Epithelial cell of esophagus (primary cell): ENCODE data around the gene TAF6.
"Not testable (repeated sequence)": the region's sequence is repeated elsewhere in the genome, so short reads cannot be mapped to it uniquely, and the experiment has no call there.

Source experiments
- DNase-seq: peaks from one replicate; pipeline ENCODE4 v3.0.0; 2010; ENCODE audit warnings: low read depth
- H3K4me3 ChIP-seq: 2 replicates; pipeline ENCODE4 v1.5.1; 2011; ENCODE audit warnings: mild to moderate bottlenecking, low read length, control low read depth
- TF ChIP-seq, protein P1 (sequence below): IDR thresholded peaks from 2 replicates; pipeline ENCODE4 v1.5.1; 2011; ENCODE audit warnings: low read depth, mild to moderate bottlenecking, low read length, control low read depth, inconsistent platforms; ENCODE audit not compliant: insufficient read depth; ENCODE audit errors: missing control alignments

TAF6 gene

DNA sequence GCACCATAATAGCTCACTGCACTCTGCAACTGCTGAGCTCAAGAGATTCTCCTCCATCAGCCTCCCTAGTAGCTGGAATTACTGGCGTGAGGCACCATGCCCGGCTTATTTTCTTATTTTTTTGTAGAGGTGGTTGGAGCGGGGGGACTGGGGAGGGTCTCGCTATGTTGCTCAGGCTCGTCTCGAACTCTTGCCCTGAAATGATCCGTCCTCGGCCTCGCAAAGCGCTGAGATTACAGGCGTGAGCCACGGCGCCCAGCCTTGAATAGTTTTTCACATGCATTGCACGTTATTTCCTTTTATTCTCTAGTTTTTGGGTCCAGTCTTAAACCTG lies 29.0 kb upstream of the TAF6 start:
- TF ChIP-seq, protein P1, sequence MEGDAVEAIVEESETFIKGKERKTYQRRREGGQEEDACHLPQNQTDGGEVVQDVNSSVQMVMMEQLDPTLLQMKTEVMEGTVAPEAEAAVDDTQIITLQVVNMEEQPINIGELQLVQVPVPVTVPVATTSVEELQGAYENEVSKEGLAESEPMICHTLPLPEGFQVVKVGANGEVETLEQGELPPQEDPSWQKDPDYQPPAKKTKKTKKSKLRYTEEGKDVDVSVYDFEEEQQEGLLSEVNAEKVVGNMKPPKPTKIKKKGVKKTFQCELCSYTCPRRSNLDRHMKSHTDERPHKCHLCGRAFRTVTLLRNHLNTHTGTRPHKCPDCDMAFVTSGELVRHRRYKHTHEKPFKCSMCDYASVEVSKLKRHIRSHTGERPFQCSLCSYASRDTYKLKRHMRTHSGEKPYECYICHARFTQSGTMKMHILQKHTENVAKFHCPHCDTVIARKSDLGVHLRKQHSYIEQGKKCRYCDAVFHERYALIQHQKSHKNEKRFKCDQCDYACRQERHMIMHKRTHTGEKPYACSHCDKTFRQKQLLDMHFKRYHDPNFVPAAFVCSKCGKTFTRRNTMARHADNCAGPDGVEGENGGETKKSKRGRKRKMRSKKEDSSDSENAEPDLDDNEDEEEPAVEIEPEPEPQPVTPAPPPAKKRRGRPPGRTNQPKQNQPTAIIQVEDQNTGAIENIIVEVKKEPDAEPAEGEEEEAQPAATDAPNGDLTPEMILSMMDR: no peak
- DNase-seq: no peak
- H3K4me3 ChIP-seq: peak overlapping the region; percentile 87

DNA sequence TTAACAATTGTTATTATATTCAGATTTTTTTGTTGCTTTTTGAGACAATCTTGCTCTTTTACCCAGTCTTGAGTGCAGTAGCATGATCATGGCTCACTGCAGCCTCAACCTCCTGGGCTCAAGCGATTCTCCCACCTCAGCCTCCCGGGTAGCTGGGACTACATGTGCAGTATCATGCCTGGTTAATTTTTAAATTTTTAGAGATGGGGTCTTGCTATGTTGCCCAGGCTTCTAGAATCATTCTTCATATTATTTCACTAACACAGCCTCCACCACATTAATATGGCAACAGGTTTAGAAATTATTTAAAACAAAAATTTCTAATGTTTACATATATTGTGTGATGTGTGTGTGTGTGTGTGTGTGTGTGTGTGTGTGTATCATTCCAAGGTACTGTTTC lies 28.1 kb upstream of the TAF6 start:
- H3K4me3 ChIP-seq: no peak overlapping the region
- TF ChIP-seq, protein P1: no peak
- no peak for DNase-seq

DNA sequence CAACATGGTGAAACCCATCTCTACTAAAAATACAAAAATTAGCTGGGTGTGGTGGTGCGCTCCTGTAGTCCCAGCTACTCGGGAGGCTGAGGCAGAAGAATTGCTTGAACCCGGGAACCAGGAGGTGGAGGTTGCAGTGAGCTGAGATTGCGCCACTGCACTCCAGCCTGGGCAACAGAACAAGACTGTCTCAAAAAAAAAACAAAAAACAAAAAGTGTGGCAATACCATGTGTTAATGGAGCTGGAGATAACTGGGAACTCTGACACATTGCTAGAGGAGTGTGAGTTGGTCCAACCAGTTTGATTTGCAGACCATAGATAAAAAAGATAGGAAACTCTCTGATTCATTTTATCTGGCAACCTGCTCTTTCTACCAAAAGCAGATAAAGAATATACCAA lies 27.2 kb upstream of the TAF6 start:
- peak; percentile 86 for DNase-seq

DNA sequence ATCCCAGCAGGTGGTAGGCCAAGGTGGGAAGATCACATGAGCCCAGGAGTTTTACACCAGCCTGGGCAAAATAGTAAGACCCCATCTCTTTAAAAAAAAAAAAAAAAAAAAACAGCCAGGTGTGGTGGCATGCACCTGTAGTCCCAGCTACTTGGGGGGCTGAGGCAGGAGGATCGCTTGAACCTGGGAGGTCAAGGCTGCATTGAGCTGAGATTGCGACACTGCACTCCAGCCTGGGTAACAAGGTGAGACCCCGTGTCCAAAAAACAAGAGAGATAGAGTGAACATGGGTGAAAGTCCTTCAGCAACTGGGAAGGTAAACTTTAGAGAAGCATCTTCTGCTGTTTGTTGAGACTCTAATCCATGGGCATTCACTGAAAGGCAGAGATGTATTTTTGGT lies 23.3 kb upstream of the TAF6 start:
- DNase-seq: no peak
- H3K4me3 ChIP-seq: no peak overlapping the region
- TF ChIP-seq, protein P1: no peak

More for the DNA sequence above, 27.2 kb upstream of the TAF6 start:
- H3K4me3 ChIP-seq: not testable (repeated sequence)

DNA sequence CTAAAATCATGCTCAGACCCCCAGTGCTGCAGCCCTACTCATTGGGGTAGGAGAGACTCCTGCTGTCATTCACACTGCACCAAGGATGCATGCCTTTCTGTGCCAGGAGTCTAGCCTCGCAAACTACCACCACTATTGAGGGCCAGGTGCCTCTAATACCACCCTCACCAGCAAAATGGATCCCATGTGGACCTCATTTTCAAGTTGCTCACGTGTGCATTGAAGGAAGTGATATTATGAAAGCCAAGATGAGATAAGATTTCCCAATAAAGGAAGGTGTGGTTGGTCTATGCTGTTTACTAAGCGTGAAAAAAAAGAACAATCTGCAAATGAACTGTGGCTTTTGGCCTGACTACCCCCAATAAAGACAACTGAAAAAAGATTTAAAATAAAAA lies 22.4 kb upstream of the TAF6 start:
- TF ChIP-seq, protein P1: no peak
- H3K4me3 ChIP-seq: no peak overlapping the region
- no peak for DNase-seq

DNA sequence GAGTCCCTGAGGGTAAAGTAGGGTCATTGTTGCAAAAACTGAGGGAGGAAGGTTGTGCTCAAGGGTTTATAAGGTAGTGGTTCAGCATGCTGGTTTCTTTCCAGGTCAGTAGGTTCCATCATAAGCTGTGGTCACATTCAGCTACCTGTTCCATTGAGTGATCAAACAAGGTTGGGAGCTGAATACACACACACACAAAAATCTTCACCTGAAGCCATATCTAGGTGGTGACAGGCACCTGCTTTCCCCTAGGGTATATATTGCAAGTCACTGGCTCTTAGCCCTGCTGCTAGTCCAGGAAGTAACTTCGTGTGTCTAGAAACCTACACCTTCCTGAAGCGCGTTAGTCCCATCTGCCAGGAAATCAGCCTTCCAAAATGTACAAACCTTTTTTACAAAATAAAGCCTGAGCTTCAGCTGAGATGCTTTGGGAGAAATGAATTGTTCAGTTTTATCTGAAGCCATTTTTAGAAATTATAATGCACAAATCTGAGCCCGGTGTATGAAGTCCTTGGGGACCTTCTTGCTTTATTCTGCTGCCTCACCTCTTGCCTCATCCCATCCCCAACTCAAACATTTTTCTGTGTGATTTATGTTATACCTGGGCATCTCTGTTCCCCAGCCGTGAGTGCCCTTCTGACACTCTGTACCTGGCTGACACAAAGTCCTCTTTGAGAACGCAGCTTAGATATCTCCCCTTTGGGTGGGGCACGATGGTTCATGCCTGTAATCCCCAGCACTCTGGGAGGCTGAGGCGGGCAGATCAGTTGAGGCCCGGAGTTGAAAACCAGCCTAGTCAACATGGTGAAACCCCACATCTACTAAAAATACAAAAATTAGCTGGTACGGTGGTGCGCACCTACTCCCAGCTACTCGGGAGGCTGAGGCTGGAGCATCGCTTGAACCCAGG lies 18.9 kb upstream of the TAF6 start:
- DNase-seq: no peak
- H3K4me3 ChIP-seq: no peak overlapping the region
- TF ChIP-seq, protein P1: no peak

DNA sequence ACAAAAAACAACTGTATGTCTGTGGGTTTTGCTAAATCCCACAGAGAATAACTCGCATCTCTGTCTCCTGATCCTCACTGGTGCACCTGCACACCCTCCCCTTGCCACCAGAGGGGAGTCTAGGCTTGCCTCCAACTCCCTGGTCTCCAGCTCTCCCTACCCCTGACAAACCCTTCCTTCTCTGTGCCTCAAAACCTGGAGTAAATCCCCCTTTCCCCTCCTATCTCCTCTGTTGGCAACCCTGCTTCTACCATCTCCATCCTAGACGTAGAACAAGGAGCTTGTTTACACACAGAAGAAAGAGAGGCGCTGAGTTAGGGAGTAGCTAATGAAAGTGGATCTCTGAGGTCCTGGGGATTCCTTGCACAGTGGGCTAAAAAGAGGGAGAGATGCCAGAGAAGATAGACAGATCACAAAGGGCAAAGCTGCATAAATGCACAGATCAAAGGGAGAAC lies 13.6 kb upstream of the TAF6 start:
- H3K4me3 ChIP-seq: no peak overlapping the region
- peak; percentile 75 for DNase-seq
- TF ChIP-seq, protein P1: peak; percentile 99
